ENCODE measurements around the gene LAMA5.

Gene LAMA5

DNA sequence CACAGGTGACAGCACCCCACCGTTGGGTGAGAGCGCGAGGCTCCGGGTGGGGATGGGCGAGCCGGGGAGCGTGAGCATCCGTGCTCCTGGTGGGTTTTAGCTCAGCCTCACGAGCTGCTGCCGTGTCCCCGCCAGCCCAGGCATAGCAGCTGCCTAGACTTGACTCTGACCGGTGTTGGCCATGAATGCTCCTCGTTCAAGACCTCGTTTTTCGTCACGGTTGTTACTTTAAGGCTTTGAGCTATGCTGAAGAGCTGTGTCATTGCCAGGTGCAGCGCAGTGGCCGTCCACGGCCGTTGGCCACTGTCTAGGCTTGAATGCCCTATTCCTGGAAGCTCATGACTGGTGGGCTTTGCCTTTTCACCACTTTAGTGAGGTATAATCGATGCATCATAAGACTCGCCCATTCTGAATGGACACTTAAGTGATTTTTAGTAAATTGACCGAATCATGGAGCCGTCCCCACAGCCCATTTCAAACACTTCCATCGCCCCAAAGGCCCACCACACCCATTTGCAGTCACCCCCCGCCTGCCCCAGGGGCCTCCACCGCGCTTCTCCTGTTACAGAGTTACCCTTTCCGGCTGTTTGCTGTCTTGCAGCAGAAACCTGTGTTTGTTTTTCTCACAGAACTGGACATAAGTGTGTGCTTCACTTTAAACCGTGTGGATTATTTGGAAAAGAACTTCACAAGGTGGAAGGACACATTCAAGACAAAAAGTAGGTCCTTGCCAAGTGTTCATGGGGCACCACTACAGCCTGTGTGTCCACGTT lies 85.8 kb downstream of the LAMA5 start:
- DNase-seq, result no peak

DNA sequence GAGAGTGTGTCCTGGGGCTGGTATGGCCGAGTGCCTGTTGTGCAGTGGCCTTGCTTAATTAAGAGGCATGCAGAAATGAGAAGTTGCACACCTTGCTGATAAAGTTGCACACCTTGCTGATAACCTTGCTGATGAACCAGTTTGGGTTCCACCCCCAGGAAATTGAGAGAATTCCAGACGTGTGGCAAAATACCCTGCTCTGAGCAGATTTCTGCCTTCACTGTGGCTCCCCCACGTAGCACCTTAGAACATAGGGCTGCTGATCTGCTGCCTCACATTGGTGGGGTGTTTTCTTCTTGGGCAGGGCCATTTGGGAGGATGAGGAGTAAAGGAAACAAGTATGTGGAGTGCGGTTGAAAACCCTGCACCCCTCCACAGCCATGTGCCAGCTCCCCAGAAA lies 86.8 kb downstream of the LAMA5 start:
- no peak for DNase-seq

DNA sequence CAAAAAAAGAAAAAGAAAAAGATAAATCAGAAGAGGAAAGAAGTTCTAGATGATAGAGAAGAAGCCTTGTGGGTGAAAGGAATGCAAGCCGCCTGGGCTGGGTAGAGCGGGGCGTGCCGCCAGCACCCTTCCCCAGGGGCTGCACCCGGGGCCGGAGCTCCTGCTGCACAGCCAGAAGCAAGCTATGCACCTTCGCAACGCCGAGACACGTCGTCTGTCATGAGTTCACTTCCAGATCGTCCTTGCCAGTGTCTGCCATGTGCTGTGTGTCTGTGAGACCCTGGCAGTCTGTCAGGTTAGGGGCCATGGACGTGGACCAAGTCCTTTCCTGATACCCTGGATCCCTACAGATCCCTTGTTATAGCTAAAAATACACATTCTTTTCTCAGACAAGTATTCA lies 89.9 kb downstream of the LAMA5 start:
- no peak for DNase-seq

DNA sequence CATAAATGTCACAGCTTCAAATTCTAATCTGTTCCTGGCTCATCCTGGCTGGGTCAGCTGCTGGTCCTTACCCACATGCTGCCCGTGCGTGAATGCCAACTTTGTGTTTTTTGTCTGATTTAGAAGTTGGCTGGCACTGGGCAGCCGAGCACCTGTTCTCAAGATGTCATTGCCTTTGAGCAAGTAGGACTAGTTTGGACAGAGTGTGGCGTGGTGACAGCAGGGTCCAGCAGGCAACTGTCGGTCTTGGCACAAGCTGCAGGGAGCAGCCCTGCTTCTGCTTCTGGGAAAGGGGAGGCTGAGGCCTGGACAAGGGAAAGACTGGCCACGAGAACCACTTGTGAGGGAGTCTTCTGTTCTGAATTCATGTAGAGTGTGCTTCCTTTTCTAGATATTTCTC lies 90.7 kb downstream of the LAMA5 start:
- no peak for DNase-seq

DNA sequence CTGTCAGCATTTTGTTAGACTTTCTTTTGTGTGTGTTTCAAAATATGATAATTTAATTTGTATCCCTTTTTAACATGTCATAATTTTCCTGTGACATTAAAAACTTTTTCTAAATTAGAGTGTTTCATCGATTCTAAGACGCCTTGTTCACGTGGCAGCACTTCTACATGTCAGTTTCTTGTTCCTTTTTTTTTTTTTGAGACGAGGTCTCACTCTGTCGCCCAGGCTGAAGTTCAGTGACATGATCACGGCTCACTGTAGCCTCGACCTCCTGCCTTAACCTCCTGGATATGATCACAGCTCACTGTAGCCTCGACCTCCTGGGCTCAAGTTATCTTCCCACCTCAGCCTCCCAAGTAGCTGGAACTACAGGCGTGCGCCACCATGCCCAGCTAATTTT lies 91.9 kb downstream of the LAMA5 start:
- DNase-seq, result no peak

DNA sequence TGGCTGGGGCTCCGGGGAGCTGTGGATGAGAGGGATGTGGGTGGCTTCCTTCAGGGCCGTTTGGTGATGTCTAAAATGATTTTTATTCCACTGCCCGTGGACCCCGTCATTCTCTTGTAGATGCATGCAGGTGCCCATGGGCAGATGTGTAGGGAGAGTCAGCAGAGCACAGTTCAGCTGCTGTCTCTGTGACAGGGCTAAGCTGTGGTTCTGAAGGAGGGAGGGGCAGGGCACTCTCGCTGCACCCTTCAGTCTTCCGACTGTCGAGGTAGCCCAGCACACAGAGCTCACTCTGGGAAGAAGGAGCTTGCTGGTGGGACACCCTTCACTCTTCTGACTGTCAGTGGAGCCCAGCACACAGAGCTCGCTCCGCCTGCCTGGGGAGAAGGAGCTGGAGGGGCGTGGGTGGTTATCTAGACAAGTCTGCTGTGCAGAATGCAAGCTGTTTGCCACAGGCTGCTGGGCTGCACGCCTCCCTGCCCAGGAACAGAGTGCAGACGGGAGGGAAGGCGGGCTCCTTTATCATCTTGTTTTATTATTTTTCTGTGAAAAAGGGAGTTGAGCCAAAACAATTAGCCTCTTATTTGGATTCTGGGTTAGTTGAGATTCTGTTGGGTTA lies 92.7 kb downstream of the LAMA5 start:
- no peak for DNase-seq

DNA sequence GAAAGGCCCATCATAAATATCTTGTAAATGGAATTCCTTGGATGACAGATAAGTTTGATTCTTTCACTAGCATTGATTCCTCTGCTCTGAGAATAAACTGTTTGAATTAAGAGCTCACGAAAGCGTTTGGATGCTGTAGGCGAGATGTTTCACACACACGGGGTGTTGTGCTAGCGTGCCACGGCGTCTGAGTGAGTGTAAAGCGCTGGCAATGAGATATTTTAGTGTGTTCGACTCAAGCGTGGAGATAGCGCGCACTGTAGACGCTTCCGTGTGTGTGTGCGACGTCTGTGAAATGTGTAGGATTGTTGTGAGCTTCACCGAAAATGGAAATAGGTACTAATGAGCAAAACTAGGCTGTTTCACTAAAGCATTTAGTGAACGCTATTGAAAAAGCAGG lies 93.7 kb downstream of the LAMA5 start:
- no peak for DNase-seq

DNA sequence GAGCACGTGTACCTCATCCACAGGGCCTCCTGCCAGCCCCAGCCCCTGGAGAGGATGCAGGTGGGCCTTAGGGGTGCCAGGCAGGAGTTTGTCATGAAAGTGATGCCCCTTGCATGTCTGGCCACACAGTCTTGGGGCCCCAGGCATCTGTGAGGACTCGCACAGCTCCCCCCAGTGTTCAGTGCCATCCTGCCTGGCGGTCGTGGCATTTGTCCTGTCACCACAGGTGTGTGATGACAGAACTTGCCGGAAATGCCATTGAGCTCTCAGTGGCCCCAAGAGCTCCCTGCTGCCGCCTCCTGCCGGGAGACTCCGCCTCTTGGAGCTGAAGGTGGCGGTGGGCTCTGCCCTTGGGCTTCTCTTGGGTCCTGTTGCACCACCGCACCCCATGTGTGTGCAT lies 94.9 kb downstream of the LAMA5 start:
- DNase-seq, result no peak

DNA sequence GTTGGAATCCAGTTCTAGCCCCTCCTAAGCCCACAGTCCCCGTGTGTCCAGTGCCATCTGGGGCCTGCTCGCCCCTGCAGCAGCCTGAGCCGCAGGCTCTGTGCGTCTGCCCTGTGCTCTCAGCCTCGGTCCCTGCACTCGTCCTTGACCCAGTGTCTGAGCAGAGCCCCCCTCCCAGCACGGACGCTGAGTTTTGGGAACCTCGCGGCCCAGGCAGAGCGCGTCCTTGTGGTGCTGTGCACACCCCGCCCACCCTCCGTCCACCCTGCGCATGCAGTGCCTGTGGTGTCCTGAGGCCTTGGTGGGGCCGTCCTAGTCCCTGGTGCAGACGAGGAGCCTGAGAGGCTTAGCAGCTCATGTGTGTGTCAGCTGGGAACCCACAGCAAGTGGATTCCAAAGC lies 97.2 kb downstream of the LAMA5 start:
- no peak for DNase-seq

DNA sequence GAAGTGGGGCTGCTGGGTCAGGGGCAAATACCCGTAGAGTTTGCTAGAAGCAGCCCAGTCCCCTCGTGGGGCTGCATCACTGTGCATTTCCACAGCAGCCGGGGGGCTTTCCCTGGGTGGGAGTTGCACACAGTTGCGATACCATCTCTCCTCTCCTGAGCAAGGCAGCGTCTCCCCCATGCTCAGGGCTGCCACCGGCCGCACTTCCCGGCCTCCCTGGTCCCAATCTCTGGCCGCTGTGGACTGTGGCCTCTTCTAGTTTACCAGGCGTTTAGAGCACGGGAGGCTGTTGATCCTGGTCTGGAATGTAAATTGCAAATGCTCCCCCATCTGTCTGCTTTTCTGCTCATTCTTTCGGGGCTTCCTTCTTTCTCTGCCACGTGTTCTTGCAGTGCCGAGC lies 97.7 kb downstream of the LAMA5 start:
- DNase-seq, result no peak

DNA sequence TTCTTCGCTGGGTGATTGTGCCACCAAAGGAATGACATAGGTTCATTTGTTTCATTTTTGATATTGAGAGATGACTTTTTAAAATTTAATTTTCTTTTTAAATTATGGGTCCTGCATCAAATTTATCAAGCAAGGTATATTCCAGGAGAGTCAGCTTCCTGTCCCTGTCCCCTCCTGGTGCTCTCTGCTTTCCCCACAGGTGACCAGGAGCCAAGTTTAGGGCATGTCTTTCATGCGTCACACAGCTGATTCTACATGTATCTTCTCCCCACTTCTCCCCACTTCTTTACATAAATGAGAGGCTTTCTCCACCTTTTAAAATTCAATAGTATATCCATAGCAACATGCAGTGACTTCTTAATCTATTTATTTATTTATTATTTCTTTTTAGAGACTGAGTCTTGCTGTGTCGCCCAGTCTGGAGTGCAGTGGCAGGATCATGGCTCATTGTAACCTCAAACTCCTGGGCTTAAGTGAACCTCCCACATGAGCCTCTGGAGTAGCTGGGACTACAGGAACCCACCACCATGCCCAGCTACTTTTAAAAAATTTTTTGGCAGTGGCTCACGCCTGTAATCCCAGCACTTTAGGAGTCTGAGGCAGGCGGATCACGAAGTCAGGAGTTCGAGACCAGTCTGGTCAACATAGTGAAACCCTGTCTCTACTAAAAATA lies 98.7 kb downstream of the LAMA5 start:
- no peak for DNase-seq

DNA sequence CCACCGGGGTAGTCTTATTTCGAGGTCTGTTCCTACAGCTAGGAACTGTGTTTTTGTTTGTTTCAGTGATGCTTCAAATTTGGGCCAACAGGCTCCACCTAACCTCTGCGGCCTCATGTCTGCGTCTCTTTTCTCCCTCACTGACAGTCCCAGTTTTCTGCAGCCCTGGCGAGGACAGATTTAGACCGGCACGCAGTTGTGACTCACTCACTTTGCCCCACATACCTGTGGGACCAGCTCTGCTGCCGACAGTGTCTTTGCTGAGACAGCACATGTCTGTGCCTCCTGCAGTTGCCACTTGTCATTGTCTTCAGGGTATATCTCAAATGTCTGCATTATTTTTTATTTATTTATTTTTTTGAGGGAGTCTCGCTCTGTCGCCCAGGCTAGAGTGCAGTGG lies 99.6 kb downstream of the LAMA5 start:
- no peak for DNase-seq

DNA sequence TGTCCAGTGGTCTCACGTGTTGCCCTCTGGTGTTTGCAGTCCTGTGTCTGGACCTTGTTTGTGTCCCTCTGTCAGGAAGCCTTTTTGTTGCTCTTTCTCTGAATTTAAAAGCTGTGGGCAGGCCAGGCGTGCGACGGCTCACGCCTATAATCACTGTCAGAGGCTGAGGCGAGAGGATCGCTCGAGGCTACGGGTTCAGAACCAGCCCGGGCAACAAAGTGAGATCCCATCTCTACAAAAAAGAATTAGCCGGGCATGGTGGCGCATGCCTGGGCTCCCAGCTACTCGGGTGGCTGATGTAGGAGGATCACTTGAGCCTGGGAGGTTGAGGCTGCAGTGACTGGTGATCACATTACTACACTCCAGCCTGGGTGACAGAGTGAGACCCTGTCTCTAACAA lies 100.3 kb downstream of the LAMA5 start:
- DNase-seq, result no peak

DNA sequence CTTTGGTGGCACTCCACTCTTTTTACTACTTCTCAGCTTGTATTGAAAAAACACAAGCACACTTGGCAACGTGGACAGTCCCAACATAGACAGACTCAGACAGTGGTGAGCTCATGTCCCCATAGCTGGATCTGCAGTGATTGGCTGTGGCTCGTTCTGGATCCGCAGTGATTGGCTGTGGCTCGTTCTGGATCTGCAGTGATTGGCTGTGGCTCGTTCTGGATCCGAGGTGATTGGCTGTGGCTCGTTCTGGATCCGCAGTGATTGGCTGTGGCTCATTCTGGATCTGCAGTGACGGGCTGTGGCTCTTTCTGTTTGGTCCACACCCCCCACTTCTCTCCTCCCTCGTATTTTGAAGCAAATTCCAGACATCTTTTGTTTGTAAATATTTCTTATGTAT lies 100.8 kb downstream of the LAMA5 start:
- no peak for DNase-seq

DNA sequence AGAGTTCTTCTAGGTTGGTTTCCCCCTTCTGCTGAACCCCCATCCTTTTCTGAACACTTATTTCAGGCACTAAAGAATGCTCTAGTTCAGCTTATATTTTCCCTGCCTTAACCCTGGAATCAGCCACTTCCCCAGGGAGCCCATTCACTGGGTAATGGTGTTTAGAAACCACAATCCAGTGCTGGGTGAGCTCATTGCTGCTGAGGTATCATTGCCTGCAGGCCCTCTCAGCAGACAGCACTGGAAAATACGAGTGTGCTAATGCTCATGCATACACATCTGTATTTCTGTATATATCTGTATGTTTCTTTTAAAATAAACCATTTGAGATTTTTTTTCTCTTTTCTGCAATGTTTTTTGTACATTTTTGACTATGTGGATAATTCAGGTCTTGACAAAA lies 101.7 kb downstream of the LAMA5 start:
- no peak for DNase-seq

DNA sequence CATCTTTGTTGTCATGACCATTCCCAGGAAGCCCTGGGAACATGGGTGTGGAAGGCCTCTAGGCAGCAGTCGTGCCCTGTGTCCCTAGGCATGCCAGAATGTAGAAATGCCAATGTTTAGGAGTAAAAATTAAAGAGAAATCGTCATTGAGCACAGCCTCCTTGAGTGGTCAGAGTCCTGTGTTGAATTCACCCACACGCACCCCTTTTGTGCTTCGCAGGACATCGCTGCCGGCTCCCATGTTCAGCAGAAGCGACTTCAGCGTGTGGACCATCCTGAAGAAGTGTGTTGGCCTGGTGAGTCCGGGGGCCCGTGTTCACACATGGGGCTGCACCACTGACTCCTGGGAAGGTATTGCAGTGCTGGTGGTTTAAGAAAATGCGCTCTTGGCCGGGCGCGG lies 103.7 kb downstream of the LAMA5 start:
- DNase-seq, result no peak

DNA sequence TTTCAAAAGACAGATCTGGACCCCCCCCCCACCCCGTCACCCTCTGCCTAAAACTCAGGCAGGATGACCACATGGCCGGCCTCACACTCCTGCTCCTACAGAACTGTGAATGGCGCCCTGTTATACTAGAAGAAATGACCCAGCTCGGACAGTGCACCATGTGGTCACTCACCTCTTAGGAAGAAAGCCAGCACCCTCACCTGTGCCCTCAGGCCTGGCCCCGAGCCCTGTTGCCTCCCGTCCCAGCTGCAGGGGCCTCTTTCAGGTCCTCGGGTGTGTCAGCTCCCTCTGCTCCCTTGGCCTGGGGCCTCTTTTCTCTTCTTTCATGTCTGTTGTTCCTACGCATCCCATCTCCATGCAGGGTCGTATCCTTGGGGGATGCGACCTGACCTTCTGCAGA lies 105.0 kb downstream of the LAMA5 start:
- no peak for DNase-seq

DNA sequence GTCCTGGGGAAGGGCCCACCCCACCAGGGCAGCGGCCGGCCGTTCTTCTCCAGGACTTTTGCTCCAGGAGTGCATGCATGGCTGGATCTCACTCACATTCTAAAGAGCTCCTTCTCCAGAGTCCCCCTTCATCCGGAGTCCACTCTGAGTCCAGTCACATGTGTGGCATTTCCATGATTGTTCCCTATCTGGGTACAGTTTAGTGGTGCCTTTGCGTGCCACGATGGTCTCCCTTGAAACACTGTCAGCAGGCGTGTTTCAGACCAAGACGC lies 107.9 kb downstream of the LAMA5 start:
- no peak for DNase-seq
